SK-N-SH (cell line): ENCODE data around the gene FBXO44. TPM values are rescaled to one million over a fixed set of nuclear protein-coding genes. Genes with fewer than 3 reads are reported as not detected.

Experiments
- CTCF ChIA-PET: fragments of 300-600, 350-600 bp; formaldehyde crosslinking; extraction: SDS; loops from one replicate; lab custom pipeline; 2021; lab: Yijun Ruan, JAX
- POLR2A ChIA-PET: fragments of 350-600 bp; sonication (Branson Sonifier 250); formaldehyde crosslinking; extraction: SDS; loops from one replicate; lab custom pipeline; 2020; ENCODE audit warnings: antibody characterized with exemption, inconsistent platforms; lab: Yijun Ruan, JAX
- DNase-seq: peaks from one replicate; pipeline ENCODE4 v3.0.0; 2012
- H2AFZ ChIP-seq: fragments of 200-600 bp; sonication (generic); 2 replicates; pipeline ENCODE4 v1.8.1; 2016; ENCODE audit warnings: antibody characterized with exemption, mild to moderate bottlenecking, low read depth
- H3F3A ChIP-seq: fragments of 200-600 bp; sonication (generic); replicated peaks from 2 replicates; pipeline ENCODE3; 2016; ENCODE audit warnings: antibody characterized with exemption, mild to moderate bottlenecking; ENCODE audit not compliant: insufficient read depth
- H3K27ac ChIP-seq, 2 experiments: fragments of 200-500 bp in 1 of 2; fragments of 200-600 bp in 1 of 2; sonication (Bioruptor generic) in 1 of 2; sonication (generic), shearing (Covaris generic) in 1 of 2; 2 replicates each; pipeline versions ENCODE4 v1.5.1 to v1.6.1; 2014 to 2016; ENCODE audit warnings: low read depth in 2 of 2, inconsistent platforms in 1 of 2, low read length in 1 of 2, mild to moderate bottlenecking in 1 of 2, mixed read lengths in 1 of 2
- H3K27me3 ChIP-seq: fragments of 200-600 bp; sonication (generic), shearing (Covaris generic); 2 replicates; pipeline ENCODE4 v1.6.1; 2016; ENCODE audit warnings: mixed run types; ENCODE audit not compliant: insufficient read depth
- H3K36me3 ChIP-seq, 2 experiments: fragments of 200-500 bp in 1 of 2; fragments of 200-600 bp in 1 of 2; sonication (Bioruptor generic) in 1 of 2; sonication (generic) in 1 of 2; replicated peaks in 1 of 2; 2 replicates each; pipeline versions ENCODE3 to v1.5.1; 2014 to 2016; ENCODE audit warnings: low read length in 1 of 2, mild to moderate bottlenecking in 1 of 2; ENCODE audit not compliant: insufficient read depth in 2 of 2, control insufficient read depth in 1 of 2
- H3K4me1 ChIP-seq, 2 experiments: fragments of 200-500 bp in 1 of 2; fragments of 200-600 bp in 1 of 2; sonication (Bioruptor generic) in 1 of 2; sonication (generic), shearing (Covaris generic) in 1 of 2; 2 replicates each; pipeline versions ENCODE4 v1.5.1 to v1.6.1; 2014 to 2016; ENCODE audit warnings: low read depth in 1 of 2, low read length in 1 of 2, mixed run types in 1 of 2; ENCODE audit not compliant: insufficient read depth in 2 of 2, control insufficient read depth in 1 of 2
- H3K4me2 ChIP-seq: fragments of 200-600 bp; sonication (generic), shearing (Covaris generic); 2 replicates; pipeline ENCODE4 v1.6.1; 2017; ENCODE audit warnings: mixed run types
- H3K4me3 ChIP-seq, 2 experiments: fragments of 200-500 bp in 1 of 2; fragments of 200-600 bp in 1 of 2; sonication (Bioruptor generic) in 1 of 2; sonication (generic), shearing (Covaris generic) in 1 of 2; 2 replicates each; pipeline versions ENCODE4 v1.5.1 to v1.8.1; 2014 to 2016; ENCODE audit warnings: low read depth in 2 of 2, inconsistent platforms in 1 of 2, low read length in 1 of 2, mild to moderate bottlenecking in 1 of 2, mixed read lengths in 1 of 2, moderate library complexity in 1 of 2
- H3K79me2 ChIP-seq: fragments of 200-600 bp; sonication (generic); 2 replicates; pipeline ENCODE4 v1.8.1; 2017; ENCODE audit warnings: mild to moderate bottlenecking; ENCODE audit not compliant: insufficient read depth
- H3K9ac ChIP-seq: fragments of 200-600 bp; sonication (generic); 2 replicates; pipeline ENCODE4 v1.6.1; 2017; ENCODE audit warnings: mixed run types
- H3K9me2 ChIP-seq: fragments of 200-600 bp; sonication (generic); 2 replicates; pipeline ENCODE4 v1.6.1; 2017; ENCODE audit warnings: mixed run types
- H3K9me3 ChIP-seq: fragments of 200-600 bp; sonication (generic); 2 replicates; pipeline ENCODE4 v1.6.1; 2017; ENCODE audit warnings: mixed run types, mild to moderate bottlenecking, moderate library complexity
- H4K20me1 ChIP-seq: fragments of 200-600 bp; sonication (generic); 2 replicates; pipeline ENCODE4 v1.6.1; 2017; ENCODE audit warnings: mild to moderate bottlenecking, mixed run types; ENCODE audit not compliant: insufficient read depth
- EZH2phosphoT487 ChIP-seq: fragments of 200-600 bp; sonication (generic); IDR thresholded peaks from 2 replicates; pipeline ENCODE4 v1.6.1; 2017; ENCODE audit warnings: low read depth, mixed run types, mild to moderate bottlenecking, antibody characterized with exemption, moderate library complexity, borderline replicate concordance
- FOSL2 ChIP-seq: IDR thresholded peaks from 2 replicates; pipeline ENCODE4 v1.4.0; 2012; ENCODE audit warnings: low read depth, mild to moderate bottlenecking, moderate library complexity, borderline replicate concordance
- FOXJ3 ChIP-seq: sonication (generic); formaldehyde crosslinking; IDR thresholded peaks from 2 replicates; pipeline ENCODE4 v1.5.1; 2020; ENCODE audit warnings: mild to moderate bottlenecking, missing genetic modification reagents
- FOXM1 ChIP-seq: IDR thresholded peaks from 2 replicates; pipeline ENCODE4 v1.4.0; 2012; ENCODE audit warnings: low read depth, mild to moderate bottlenecking
- GATA2 ChIP-seq: sonication (generic); formaldehyde crosslinking; IDR thresholded peaks from 2 replicates; pipeline ENCODE4 v1.5.0; 2020; ENCODE audit warnings: mild to moderate bottlenecking, missing genetic modification reagents
- MEF2A ChIP-seq: IDR thresholded peaks from 2 replicates; pipeline ENCODE4 v1.4.0; 2012; ENCODE audit warnings: low read depth, borderline replicate concordance
- NRF1 ChIP-seq: IDR thresholded peaks from 2 replicates; pipeline ENCODE4 v1.6.1; 2012; ENCODE audit warnings: low read depth, mild to moderate bottlenecking, low read length
- POLR2AphosphoS5 ChIP-seq: IDR thresholded peaks from 2 replicates; pipeline ENCODE4 v1.6.1; 2012; ENCODE audit warnings: low read depth, low read length
- RCOR1 ChIP-seq: fragments of 150-350 bp; IDR thresholded peaks from 2 replicates; pipeline ENCODE4 v1.6.1; 2017; ENCODE audit warnings: antibody characterized with exemption, low read length
- TAF1 ChIP-seq: IDR thresholded peaks from 2 replicates; pipeline ENCODE4 v1.6.1; 2012; ENCODE audit warnings: low read depth, mild to moderate bottlenecking, low read length, moderate library complexity, borderline replicate concordance
- TCF12 ChIP-seq: IDR thresholded peaks from 2 replicates; pipeline ENCODE4 v1.4.0; 2012
- YY1 ChIP-seq: IDR thresholded peaks from 2 replicates; pipeline ENCODE4 v1.4.0; 2012; ENCODE audit warnings: low read depth, mild to moderate bottlenecking
- WGBS: methylation state at CpG from one replicate; pipeline ENCODE4 v1.1.6; 2017; ENCODE audit warnings: low lambda C conversion rate; 5-methylcytosine and 5-hydroxymethylcytosine counted together
- polyA plus RNA-seq, 3 experiments: library from polyadenylated mRNA; depleted of rRNA; stranded (reverse); fragments of >200 nt; gene quantifications; 2 replicates each; pipeline ENCODE4 v1.2.3, GENCODE V29; 2012
- TF ChIP-seq, protein P1 (sequence below): IDR thresholded peaks from 2 replicates; pipeline ENCODE4 v1.4.0; 2012; ENCODE audit warnings: low read depth, borderline replicate concordance
- TF ChIP-seq, protein P2 (sequence below): IDR thresholded peaks from 2 replicates; pipeline ENCODE4; 2012

FBXO44 gene
- polyA plus RNA-seq, 1 of the 3 experiments (the other 2 are of a cell fraction): 42.8 TPM

DNA sequence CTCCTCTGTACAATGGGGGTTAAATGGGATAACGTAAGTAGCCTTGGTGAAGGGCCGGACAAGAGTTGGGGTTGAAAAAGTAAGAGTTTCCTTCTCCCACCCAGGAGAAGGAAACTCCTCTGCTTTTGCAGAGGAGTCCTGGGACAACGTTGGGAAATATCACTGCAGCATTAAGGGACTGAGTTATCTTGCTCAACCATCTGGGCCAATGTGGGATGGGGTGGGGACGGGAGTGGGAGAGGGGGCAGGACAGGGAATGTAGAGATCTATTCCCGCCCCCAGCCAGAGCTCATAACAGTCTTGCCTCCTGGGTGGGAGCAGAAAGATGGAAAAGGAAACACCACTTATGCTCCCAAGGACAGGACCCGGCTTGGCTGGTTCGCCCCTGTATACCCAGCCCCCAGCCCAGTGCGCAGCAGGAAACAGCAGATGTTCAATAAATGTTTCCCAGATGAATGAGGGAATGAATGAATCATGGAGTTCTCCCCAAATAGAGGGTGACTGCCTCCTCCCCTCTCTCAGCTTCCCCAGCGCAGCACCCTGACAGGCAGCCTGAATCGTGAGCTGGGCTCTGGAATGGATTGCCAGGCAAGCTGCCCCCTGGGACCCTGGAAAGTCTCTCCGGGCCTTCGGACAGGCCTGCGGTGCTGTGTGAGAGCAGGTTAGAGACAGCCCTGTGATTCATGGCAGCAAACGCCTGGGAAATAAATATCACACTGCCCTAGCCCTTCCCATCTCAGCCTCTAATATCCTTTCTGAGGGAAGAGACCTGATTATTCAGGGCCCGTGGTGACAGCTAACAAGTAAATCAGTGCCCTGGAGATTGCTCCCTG lies 25.3 kb upstream of the FBXO44 start:
- no peak overlapping the region for H3K9ac ChIP-seq
- H3K4me2 ChIP-seq: no peak overlapping the region
- H3K79me2 ChIP-seq: no peaks in the 10 kb centered on the region
- H3K27me3 ChIP-seq: no peaks in the 10 kb centered on the region; the same call in 1 of the 2 replicates
- ChIA-PET CTCF (interaction anchor here (0.8 to 5.6 kb wide), 7 partner anchors 8 to 150 kb away, joined by 3 to 21 read pairs (median 4); partner anchors contain the start of gene DISP3), POLR2A (no interaction called here)
- no peaks in the 10 kb centered on the region for H4K20me1 ChIP-seq
- no peaks in the 10 kb centered on the region for H3K9me2 ChIP-seq
- H3K4me1 ChIP-seq: peaks cover 0 to 5% of the 10 kb centered on the region in 2 experiments; a peak in 1 of 4 replicates
- H2AFZ ChIP-seq: no peak overlapping the region
- no peak overlapping the region for H3K27ac ChIP-seq
- DNase-seq: no peak
- WGBS: 39% methylated on average over 15 of the region's 15 CpGs
- H3K36me3 ChIP-seq: no peaks in the 10 kb centered on the region
- no peaks in the 10 kb centered on the region for H3F3A ChIP-seq
- TF ChIP-seq TAF1: no peak
- no peak for TF ChIP-seq YY1
- no peak overlapping the region for H3K4me3 ChIP-seq
- H3K9me3 ChIP-seq: no peaks in the 10 kb centered on the region

DNA sequence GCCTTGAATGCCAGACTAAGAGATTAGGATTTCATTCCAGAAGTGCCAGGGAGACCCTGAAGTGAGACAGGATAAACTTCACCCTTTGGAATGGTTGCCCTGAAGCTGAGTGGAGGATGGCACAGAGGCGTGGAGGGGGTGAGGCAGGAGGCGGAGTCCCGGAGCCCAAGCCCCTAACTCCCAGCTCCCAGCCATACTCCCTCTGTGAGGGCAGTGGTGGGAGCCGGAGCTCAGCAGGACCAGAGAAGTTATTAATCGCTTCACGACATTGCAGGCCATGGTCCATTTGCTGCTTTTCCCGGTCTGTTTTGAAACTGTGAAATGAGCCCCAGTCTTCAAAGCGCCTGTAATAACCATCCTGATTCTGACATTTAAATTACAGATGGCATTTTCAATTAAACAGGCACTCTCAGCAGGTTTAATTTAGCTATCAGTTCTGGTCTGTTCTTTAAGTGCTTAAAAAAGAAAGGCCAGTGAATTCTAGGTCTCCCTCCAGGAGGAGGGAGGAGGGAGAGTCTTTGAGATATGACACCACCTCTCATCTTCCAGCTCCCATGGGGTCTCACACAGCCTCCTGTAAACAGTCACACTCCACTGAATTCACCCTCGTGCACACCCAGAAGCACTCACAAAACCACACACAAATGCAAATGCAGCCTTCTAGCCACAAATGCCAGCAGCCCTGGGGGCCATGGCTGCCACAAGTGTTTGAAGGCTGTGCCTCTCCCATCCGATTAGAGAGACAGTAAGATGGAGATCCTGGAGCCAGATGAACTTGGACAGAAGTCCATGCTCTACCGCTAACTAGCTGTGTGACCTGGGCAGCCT lies 20.1 kb upstream of the FBXO44 start:
- ChIA-PET POLR2A (interaction anchor here (0.5 kb wide), 1 partner anchor 398 kb away, joined by 3 read pairs; no protein-coding TSS in a partner anchor), CTCF (interaction anchor here (0.8 to 5.5 kb wide), 14 partner anchors 8 to 597 kb away, joined by 3 to 34 read pairs (median 3); partner anchors contain the start of gene DISP3)
- no peaks in the 10 kb centered on the region for H3K9me2 ChIP-seq
- TF ChIP-seq GATA2 (CRISPR knock-in tag) (no peak), TCF12 (no peak), FOSL2 (no peak), POLR2AphosphoS5 (no peak), NRF1 (no peak), RCOR1 (no peak), MEF2A (no peak), FOXM1 (no peak), FOXJ3 (CRISPR knock-in tag) (no peak), EZH2phosphoT487 (no peak)
- TF ChIP-seq, protein P1, sequence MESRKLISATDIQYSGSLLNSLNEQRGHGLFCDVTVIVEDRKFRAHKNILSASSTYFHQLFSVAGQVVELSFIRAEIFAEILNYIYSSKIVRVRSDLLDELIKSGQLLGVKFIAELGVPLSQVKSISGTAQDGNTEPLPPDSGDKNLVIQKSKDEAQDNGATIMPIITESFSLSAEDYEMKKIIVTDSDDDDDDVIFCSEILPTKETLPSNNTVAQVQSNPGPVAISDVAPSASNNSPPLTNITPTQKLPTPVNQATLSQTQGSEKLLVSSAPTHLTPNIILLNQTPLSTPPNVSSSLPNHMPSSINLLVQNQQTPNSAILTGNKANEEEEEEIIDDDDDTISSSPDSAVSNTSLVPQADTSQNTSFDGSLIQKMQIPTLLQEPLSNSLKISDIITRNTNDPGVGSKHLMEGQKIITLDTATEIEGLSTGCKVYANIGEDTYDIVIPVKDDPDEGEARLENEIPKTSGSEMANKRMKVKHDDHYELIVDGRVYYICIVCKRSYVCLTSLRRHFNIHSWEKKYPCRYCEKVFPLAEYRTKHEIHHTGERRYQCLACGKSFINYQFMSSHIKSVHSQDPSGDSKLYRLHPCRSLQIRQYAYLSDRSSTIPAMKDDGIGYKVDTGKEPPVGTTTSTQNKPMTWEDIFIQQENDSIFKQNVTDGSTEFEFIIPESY: no peak
- TF ChIP-seq, protein P2, sequence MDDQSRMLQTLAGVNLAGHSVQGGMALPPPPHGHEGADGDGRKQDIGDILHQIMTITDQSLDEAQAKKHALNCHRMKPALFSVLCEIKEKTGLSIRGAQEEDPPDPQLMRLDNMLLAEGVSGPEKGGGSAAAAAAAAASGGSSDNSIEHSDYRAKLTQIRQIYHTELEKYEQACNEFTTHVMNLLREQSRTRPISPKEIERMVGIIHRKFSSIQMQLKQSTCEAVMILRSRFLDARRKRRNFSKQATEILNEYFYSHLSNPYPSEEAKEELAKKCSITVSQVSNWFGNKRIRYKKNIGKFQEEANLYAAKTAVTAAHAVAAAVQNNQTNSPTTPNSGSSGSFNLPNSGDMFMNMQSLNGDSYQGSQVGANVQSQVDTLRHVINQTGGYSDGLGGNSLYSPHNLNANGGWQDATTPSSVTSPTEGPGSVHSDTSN: no peak
- TF ChIP-seq, all 33 proteins: peak for 0
- Histone ChIP-seq H3K27me3 (peaks cover 8% of the 10 kb centered on the region; the same call in 1 of the 2 replicates), H3K79me2 (no peaks in the 10 kb centered on the region), H3K4me1 (peaks cover 0 to 12% of the 10 kb centered on the region in 2 experiments; a peak in 1 of 4 replicates), H3K36me3 (no peaks in the 10 kb centered on the region), H3K4me3 (no peak overlapping the region), H3K4me2 (no peak overlapping the region), H3K9me3 (no peaks in the 10 kb centered on the region), H3K27ac (no peak overlapping the region), H2AFZ (no peak overlapping the region), H3F3A (no peaks in the 10 kb centered on the region), H4K20me1 (no peaks in the 10 kb centered on the region), H3K9ac (no peak overlapping the region)
- 68% methylated on average over 11 of the region's 11 CpGs for WGBS
- DNase-seq: no peak
